K562 (cell line): Measurements from ENCODE around the gene OLFML1. TPM values are rescaled to one million over a fixed set of nuclear protein-coding genes. Genes with fewer than 3 reads are reported as not detected.

Source experiments
- CTCF ChIP-seq, 3 experiments: IDR thresholded peaks in 2 of 3; conservative IDR thresholded peaks in 1 of 3; 2 replicates each; pipeline ENCODE4 v1.5.1; 2011 to 2012; ENCODE audit warnings: low read length in 3 of 3, mild to moderate bottlenecking in 3 of 3, control low read depth in 2 of 3, improper control_type of control experiment in 1 of 3, inconsistent platforms in 1 of 3, low read depth in 1 of 3, mixed read lengths in 1 of 3, moderate library complexity in 1 of 3; ENCODE audit not compliant: insufficient read depth in 2 of 3
- RAD21 ChIP-seq, 2 experiments: fragments of 250-450 bp in 1 of 2; fragments of 450-650 bp in 1 of 2; sonication (Bioruptor Pico) in 1 of 2; formaldehyde crosslinking in 1 of 2; IDR thresholded peaks in 1 of 2; conservative IDR thresholded peaks in 1 of 2; 2 replicates each; pipeline versions ENCODE4 v1.4.0 to v1.8.0; 2020 to 2022; ENCODE audit warnings: mild to moderate bottlenecking in 2 of 2, moderate library complexity in 1 of 2
- SMC3 ChIP-seq: conservative IDR thresholded peaks from 2 replicates; pipeline ENCODE4 v1.6.1; 2011; ENCODE audit warnings: low read depth, low read length, improper control_type of control experiment; ENCODE audit not compliant: insufficient read depth
- polyA plus RNA-seq, 8 experiments: library from polyadenylated mRNA; depleted of rRNA in 4 of 8; stranded (reverse) in 5 of 8; unstranded in 3 of 8; fragments of >200 nt; fragmentation: Nextera tagmentation in 2 of 8; fragmentation: Illumina TruSeq in 1 of 8; extraction: Ambion mirVana in 2 of 8; extraction: Trizol in 1 of 8; gene quantifications; 2 replicates each; pipeline versions ENCODE4 v1.2.1 to v1.2.3, GENCODE V29; 2011 to 2014; ENCODE audit warnings: inconsistent platforms in 1 of 8, missing spikeins in 1 of 8
- total RNA-seq, 7 experiments: library from RNA; depleted of rRNA in 6 of 7; stranded (reverse); fragments of >200 nt in 6 of 7; fragmentation: Illumina TruSeq in 2 of 7; extraction: Trizol in 2 of 7; gene quantifications; 2 replicates each; pipeline versions ENCODE4 v1.2.1 to v1.2.3, GENCODE V29; 2011 to 2021; ENCODE audit warnings: low replicate concordance in 1 of 7
- TF ChIP-seq, protein P1 (sequence below), 2 experiments: fragments of 450-650 bp; formaldehyde crosslinking in 1 of 2; IDR thresholded peaks; 2 replicates each; pipeline versions ENCODE4 v1.4.0 to v1.6.1; 2014 to 2020; ENCODE audit warnings: mild to moderate bottlenecking in 2 of 2, borderline replicate concordance in 1 of 2, low read depth in 1 of 2
- TF ChIP-seq, protein P2 (sequence below): fragments of 450-650 bp; formaldehyde crosslinking; IDR thresholded peaks from 2 replicates; pipeline ENCODE4 v1.4.0; 2020; ENCODE audit warnings: mild to moderate bottlenecking, moderate library complexity

Gene OLFML1
- total and polyA plus RNA-seq, 9 of the 15 experiments (the other 6 are each of a cell fraction or from before 2014, with no cell fraction given), result not detected

DNA sequence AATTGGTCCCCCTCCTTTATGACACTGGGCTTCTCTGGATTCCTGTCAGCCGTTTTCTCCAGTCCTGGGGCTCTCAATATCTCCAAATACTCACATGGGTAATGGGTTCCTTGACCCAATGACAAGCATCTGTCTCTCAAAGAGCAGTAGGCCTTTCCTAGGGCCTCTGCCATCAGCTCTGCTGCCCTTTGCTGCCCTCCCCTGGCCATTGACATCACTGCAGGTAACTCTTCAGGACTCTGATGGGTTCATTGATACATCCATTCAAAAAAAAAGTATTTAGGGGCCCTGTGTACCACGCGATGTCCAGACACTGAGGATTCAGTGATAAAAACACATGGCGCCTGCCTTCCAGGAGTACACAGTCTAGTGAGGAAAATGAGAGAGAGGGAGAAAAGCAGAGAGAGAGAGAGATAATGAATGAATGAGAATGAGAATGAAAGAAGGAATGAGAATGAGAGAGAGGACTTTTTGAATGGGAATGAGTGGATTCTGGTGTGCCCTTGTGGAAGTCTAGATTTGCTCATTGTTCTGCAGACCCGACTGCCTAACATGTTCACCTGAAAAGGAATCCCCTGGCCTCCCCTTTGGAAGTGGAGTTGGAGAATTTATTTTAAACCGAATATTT is 42.6 kb upstream of the OLFML1 start (continued):
- TF ChIP-seq, protein P1, sequence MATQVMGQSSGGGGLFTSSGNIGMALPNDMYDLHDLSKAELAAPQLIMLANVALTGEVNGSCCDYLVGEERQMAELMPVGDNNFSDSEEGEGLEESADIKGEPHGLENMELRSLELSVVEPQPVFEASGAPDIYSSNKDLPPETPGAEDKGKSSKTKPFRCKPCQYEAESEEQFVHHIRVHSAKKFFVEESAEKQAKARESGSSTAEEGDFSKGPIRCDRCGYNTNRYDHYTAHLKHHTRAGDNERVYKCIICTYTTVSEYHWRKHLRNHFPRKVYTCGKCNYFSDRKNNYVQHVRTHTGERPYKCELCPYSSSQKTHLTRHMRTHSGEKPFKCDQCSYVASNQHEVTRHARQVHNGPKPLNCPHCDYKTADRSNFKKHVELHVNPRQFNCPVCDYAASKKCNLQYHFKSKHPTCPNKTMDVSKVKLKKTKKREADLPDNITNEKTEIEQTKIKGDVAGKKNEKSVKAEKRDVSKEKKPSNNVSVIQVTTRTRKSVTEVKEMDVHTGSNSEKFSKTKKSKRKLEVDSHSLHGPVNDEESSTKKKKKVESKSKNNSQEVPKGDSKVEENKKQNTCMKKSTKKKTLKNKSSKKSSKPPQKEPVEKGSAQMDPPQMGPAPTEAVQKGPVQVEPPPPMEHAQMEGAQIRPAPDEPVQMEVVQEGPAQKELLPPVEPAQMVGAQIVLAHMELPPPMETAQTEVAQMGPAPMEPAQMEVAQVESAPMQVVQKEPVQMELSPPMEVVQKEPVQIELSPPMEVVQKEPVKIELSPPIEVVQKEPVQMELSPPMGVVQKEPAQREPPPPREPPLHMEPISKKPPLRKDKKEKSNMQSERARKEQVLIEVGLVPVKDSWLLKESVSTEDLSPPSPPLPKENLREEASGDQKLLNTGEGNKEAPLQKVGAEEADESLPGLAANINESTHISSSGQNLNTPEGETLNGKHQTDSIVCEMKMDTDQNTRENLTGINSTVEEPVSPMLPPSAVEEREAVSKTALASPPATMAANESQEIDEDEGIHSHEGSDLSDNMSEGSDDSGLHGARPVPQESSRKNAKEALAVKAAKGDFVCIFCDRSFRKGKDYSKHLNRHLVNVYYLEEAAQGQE (IDR thresholded peaks at IDR 0.05; ENCODE audit: borderline replicate concordance), result peak; percentile 64; the same call in 1 of the 2 replicates
- TF ChIP-seq, protein P1 (CRISPR knock-in tag; IDR thresholded peaks at IDR 0.05; ENCODE audit: low read depth), result no peak
- TF ChIP-seq RAD21 (CRISPR knock-in tag; conservative IDR thresholded peaks at IDR 0.05 in 1 of 2, IDR thresholded peaks at IDR 0.05 in 1 of 2) (peak; percentile 79 to 86), CTCF (IDR thresholded peaks at IDR 0.05 in 2 of 3, conservative IDR thresholded peaks at IDR 0.05 in 1 of 3; ENCODE audit: insufficient read depth in 2 of 3, low read depth in 1 of 3, low read length in 3 of 3) (peak; percentile 71 to 83 (median 83)), SMC3 (peak; percentile 80)
- TF ChIP-seq, protein P2, sequence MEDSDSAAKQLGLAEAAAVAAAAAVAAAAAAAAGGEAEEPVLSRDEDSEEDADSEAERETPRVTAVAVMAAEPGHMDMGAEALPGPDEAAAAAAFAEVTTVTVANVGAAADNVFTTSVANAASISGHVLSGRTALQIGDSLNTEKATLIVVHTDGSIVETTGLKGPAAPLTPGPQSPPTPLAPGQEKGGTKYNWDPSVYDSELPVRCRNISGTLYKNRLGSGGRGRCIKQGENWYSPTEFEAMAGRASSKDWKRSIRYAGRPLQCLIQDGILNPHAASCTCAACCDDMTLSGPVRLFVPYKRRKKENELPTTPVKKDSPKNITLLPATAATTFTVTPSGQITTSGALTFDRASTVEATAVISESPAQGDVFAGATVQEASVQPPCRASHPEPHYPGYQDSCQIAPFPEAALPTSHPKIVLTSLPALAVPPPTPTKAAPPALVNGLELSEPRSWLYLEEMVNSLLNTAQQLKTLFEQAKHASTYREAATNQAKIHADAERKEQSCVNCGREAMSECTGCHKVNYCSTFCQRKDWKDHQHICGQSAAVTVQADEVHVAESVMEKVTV, result peak; percentile 54
